ENCODE results near the gene CHMP4B.

CHMP4B gene

GRCh38 chr20:33842346-33842745, 31.2 kb downstream of the CHMP4B start:
- H3K9me3 ChIP-seq (ENCODE audit: control insufficient read depth, low read length): no peaks in the 10 kb centered on the region
- no peaks in the 10 kb centered on the region for H3K36me3 ChIP-seq (ENCODE audit: control insufficient read depth, insufficient read depth, low read length, severe bottlenecking)
- H3K27me3 ChIP-seq (replicated peaks; ENCODE audit: control insufficient read depth, insufficient read depth, low read length): no peaks in the 10 kb centered on the region
- H3K9ac ChIP-seq (ENCODE audit: low read length): no peak overlapping the region
- no peak for DNase-seq (ENCODE audit: low read depth)
- H3K4me1 ChIP-seq (ENCODE audit: control insufficient read depth, insufficient read depth, low read length): peaks cover 35% of the 10 kb centered on the region
- no peak overlapping the region for H3K4me3 ChIP-seq (ENCODE audit: low read length)

GRCh38 chr20:33843050-33843449, 31.9 kb downstream of the CHMP4B start:
- no peak overlapping the region for H3K4me3 ChIP-seq (ENCODE audit: low read length)
- no peak for DNase-seq (ENCODE audit: low read depth)
- H3K9ac ChIP-seq (ENCODE audit: low read length): no peak overlapping the region
- H3K27me3 ChIP-seq (replicated peaks; ENCODE audit: control insufficient read depth, insufficient read depth, low read length): no peaks in the 10 kb centered on the region
- H3K9me3 ChIP-seq (ENCODE audit: control insufficient read depth, low read length): no peaks in the 10 kb centered on the region
- H3K36me3 ChIP-seq (ENCODE audit: control insufficient read depth, insufficient read depth, low read length, severe bottlenecking): no peaks in the 10 kb centered on the region
- H3K4me1 ChIP-seq (ENCODE audit: control insufficient read depth, insufficient read depth, low read length): peaks cover 36% of the 10 kb centered on the region

GRCh38 chr20:33843854-33844253, 32.7 kb downstream of the CHMP4B start:
- Histone ChIP-seq H3K9me3 (ENCODE audit: control insufficient read depth, low read length) (no peaks in the 10 kb centered on the region), H3K4me3 (ENCODE audit: low read length) (no peak overlapping the region), H3K27me3 (replicated peaks; ENCODE audit: control insufficient read depth, insufficient read depth, low read length) (no peaks in the 10 kb centered on the region), H3K4me1 (ENCODE audit: control insufficient read depth, insufficient read depth, low read length) (peaks cover 36% of the 10 kb centered on the region), H3K9ac (ENCODE audit: low read length) (no peak overlapping the region), H3K36me3 (ENCODE audit: control insufficient read depth, insufficient read depth, low read length, severe bottlenecking) (peaks cover 5% of the 10 kb centered on the region)
- no peak for DNase-seq (ENCODE audit: low read depth)

- H3K4me3 ChIP-seq (ENCODE audit: low read length): no peak overlapping the region
- no peaks in the 10 kb centered on the region for H3K9me3 ChIP-seq (ENCODE audit: control insufficient read depth, low read length)
- DNase-seq (ENCODE audit: low read depth): no peak
These were observed 35.3 kb downstream of the CHMP4B start for GRCh38 chr20:33846291-33846935.

GRCh38 chr20:33847006-33847405, 35.9 kb downstream of the CHMP4B start:
- Histone ChIP-seq H3K4me3 (ENCODE audit: low read length) (no peak overlapping the region), H3K9me3 (ENCODE audit: control insufficient read depth, low read length) (no peaks in the 10 kb centered on the region), H3K4me1 (ENCODE audit: control insufficient read depth, insufficient read depth, low read length) (peaks cover 36% of the 10 kb centered on the region), H3K36me3 (ENCODE audit: control insufficient read depth, insufficient read depth, low read length, severe bottlenecking) (peaks cover 26% of the 10 kb centered on the region), H3K9ac (ENCODE audit: low read length) (no peak overlapping the region), H3K27me3 (replicated peaks; ENCODE audit: control insufficient read depth, insufficient read depth, low read length) (no peaks in the 10 kb centered on the region)
- no peak for DNase-seq (ENCODE audit: low read depth)

More at GRCh38 chr20:33846291-33846935, 35.3 kb downstream of the CHMP4B start:
- no peaks in the 10 kb centered on the region for H3K27me3 ChIP-seq (replicated peaks; ENCODE audit: control insufficient read depth, insufficient read depth, low read length)
- H3K4me1 ChIP-seq (ENCODE audit: control insufficient read depth, insufficient read depth, low read length): peaks cover 36% of the 10 kb centered on the region
- no peak overlapping the region for H3K9ac ChIP-seq (ENCODE audit: low read length)
- H3K36me3 ChIP-seq (ENCODE audit: control insufficient read depth, insufficient read depth, low read length, severe bottlenecking): peaks cover 20% of the 10 kb centered on the region

GRCh38 chr20:33848391-33848790, 37.2 kb downstream of the CHMP4B start:
- H3K36me3 ChIP-seq (ENCODE audit: control insufficient read depth, insufficient read depth, low read length, severe bottlenecking): peaks cover 38% of the 10 kb centered on the region
- H3K9ac ChIP-seq (ENCODE audit: low read length): no peak overlapping the region
- no peaks in the 10 kb centered on the region for H3K27me3 ChIP-seq (replicated peaks; ENCODE audit: control insufficient read depth, insufficient read depth, low read length)
- no peak overlapping the region for H3K4me3 ChIP-seq (ENCODE audit: low read length)
- no peak for DNase-seq (ENCODE audit: low read depth)
- H3K9me3 ChIP-seq (ENCODE audit: control insufficient read depth, low read length): no peaks in the 10 kb centered on the region
- H3K4me1 ChIP-seq (ENCODE audit: control insufficient read depth, insufficient read depth, low read length): peaks cover 27% of the 10 kb centered on the region

GRCh38 chr20:33850159-33850558, 39.0 kb downstream of the CHMP4B start:
- Histone ChIP-seq H3K27me3 (replicated peaks; ENCODE audit: control insufficient read depth, insufficient read depth, low read length) (no peaks in the 10 kb centered on the region), H3K9ac (ENCODE audit: low read length) (no peak overlapping the region), H3K9me3 (ENCODE audit: control insufficient read depth, low read length) (no peaks in the 10 kb centered on the region), H3K4me1 (ENCODE audit: control insufficient read depth, insufficient read depth, low read length) (peaks cover 16% of the 10 kb centered on the region), H3K4me3 (ENCODE audit: low read length) (no peak overlapping the region), H3K36me3 (ENCODE audit: control insufficient read depth, insufficient read depth, low read length, severe bottlenecking) (peaks cover 54% of the 10 kb centered on the region)
- DNase-seq (ENCODE audit: low read depth): no peak

GRCh38 chr20:33851842-33852466, 40.8 kb downstream of the CHMP4B start:
- peaks cover 5% of the 10 kb centered on the region for H3K4me1 ChIP-seq (ENCODE audit: control insufficient read depth, insufficient read depth, low read length)
- no peak overlapping the region for H3K4me3 ChIP-seq (ENCODE audit: low read length)
- H3K36me3 ChIP-seq (ENCODE audit: control insufficient read depth, insufficient read depth, low read length, severe bottlenecking): peaks cover 71% of the 10 kb centered on the region

GRCh38 chr20:33852626-33853506, 41.7 kb downstream of the CHMP4B start:
- H3K4me3 ChIP-seq (ENCODE audit: low read length): no peak overlapping the region
- H3K4me1 ChIP-seq (ENCODE audit: control insufficient read depth, insufficient read depth, low read length): no peaks in the 10 kb centered on the region
- H3K9ac ChIP-seq (ENCODE audit: low read length): no peak overlapping the region
- H3K36me3 ChIP-seq (ENCODE audit: control insufficient read depth, insufficient read depth, low read length, severe bottlenecking): peaks cover 75% of the 10 kb centered on the region
- no peak for DNase-seq (ENCODE audit: low read depth)
- no peaks in the 10 kb centered on the region for H3K9me3 ChIP-seq (ENCODE audit: control insufficient read depth, low read length)
- no peaks in the 10 kb centered on the region for H3K27me3 ChIP-seq (replicated peaks; ENCODE audit: control insufficient read depth, insufficient read depth, low read length)

More at GRCh38 chr20:33851842-33852466, 40.8 kb downstream of the CHMP4B start:
- Histone ChIP-seq H3K9ac (ENCODE audit: low read length) (no peak overlapping the region), H3K9me3 (ENCODE audit: control insufficient read depth, low read length) (no peaks in the 10 kb centered on the region), H3K27me3 (replicated peaks; ENCODE audit: control insufficient read depth, insufficient read depth, low read length) (no peaks in the 10 kb centered on the region)
- no peak for DNase-seq (ENCODE audit: low read depth)

GRCh38 chr20:33853507-33853813, 42.3 kb downstream of the CHMP4B start:
- Histone ChIP-seq H3K9me3 (ENCODE audit: control insufficient read depth, low read length) (no peaks in the 10 kb centered on the region), H3K27me3 (replicated peaks; ENCODE audit: control insufficient read depth, insufficient read depth, low read length) (no peaks in the 10 kb centered on the region), H3K36me3 (ENCODE audit: control insufficient read depth, insufficient read depth, low read length, severe bottlenecking) (peaks cover 75% of the 10 kb centered on the region), H3K9ac (ENCODE audit: low read length) (no peak overlapping the region), H3K4me1 (ENCODE audit: control insufficient read depth, insufficient read depth, low read length) (no peaks in the 10 kb centered on the region), H3K4me3 (ENCODE audit: low read length) (no peak overlapping the region)
- no peak for DNase-seq (ENCODE audit: low read depth)

All from adipocyte (in vitro differentiated cells).